Medulla oblongata (tissue), 1 donor: Measurements from ENCODE around the gene TMC8.
"Not testable (repeated sequence)": the region's sequence is repeated elsewhere in the genome, so short reads cannot be mapped to it uniquely, and the experiment has no call there.

Source experiments
- DNase-seq: peaks from one replicate; pipeline ENCODE4 v3.0.0-alpha.2; 2015; ENCODE audit errors: extremely low spot score

TMC8 gene

DNA sequence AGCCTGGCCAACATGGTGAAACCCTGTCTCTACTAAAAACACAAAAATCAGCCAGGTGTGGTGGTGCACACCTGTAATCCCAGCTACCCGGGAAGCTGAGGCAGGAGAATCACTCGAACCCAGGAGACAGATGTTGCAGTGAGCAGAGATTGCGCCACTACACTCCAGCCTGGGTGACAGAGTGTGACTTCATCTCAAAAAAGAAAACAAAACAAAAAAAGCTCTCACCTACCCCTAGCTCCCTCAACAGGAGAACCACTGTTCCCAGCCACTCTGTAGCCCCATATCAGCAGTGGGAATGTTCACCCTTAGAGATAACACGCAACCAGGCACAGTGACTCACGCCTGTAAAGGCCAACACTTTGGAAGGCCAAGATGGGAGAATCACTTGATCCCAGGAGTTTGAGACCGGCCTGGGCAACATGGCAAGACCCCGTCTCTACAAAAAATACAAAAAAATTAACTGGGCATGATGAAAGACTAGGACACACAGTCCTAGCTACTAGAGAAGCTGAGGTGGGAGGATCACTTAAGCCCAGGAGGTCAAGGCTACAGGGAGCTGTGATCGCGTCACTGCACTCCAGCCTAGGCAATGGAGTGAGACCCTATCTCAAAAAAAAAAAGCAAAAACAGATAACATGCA lies 5.4 kb downstream of the TMC8 start:
- no peak for DNase-seq

DNA sequence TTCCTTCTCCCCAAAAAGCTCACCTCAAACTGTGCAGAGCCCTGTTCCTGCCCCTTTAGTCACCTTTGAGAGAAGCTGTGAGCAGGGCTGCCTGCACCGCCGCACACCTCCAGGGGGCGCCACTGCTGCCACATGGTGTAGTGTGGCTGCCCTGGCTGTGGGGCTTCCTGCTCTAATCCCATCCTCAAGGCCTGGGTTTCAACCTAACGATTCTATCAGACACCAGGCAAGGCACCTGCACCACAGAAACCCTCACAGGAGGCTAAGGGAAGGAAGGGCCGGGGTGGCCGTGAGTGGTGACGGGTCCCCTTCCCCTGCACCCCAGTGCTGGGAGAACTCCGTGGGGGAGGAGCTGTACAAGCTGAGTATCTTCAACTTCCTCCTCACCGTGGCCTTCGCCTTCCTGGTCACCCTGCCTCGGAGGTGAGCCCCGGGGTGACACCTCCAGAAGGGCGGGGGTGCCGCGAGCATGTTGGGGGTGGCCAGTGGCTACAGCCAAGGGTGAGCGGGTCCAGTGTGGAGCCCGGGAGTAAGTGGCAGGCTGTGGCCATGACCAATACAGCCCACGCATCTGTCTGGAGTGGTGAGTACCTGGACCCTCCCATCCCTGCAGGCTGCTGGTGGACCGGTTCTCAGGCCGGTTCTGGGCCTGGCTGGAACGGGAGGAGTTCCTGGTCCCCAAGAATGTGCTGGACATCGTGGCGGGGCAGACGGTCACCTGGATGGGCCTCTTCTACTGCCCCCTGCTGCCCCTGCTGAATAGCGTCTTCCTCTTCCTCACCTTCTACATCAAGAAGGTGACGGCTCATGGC lies 7.0 kb downstream of the TMC8 start:
- DNase-seq = no peak

GRCh38 chr17:78138204-78139060 lies 7.9 kb downstream of the TMC8 start:
- no peak for DNase-seq

- not testable (repeated sequence) for DNase-seq
Observed at GRCh38 chr17:78139861-78140168, 9.2 kb downstream of the TMC8 start.

DNA sequence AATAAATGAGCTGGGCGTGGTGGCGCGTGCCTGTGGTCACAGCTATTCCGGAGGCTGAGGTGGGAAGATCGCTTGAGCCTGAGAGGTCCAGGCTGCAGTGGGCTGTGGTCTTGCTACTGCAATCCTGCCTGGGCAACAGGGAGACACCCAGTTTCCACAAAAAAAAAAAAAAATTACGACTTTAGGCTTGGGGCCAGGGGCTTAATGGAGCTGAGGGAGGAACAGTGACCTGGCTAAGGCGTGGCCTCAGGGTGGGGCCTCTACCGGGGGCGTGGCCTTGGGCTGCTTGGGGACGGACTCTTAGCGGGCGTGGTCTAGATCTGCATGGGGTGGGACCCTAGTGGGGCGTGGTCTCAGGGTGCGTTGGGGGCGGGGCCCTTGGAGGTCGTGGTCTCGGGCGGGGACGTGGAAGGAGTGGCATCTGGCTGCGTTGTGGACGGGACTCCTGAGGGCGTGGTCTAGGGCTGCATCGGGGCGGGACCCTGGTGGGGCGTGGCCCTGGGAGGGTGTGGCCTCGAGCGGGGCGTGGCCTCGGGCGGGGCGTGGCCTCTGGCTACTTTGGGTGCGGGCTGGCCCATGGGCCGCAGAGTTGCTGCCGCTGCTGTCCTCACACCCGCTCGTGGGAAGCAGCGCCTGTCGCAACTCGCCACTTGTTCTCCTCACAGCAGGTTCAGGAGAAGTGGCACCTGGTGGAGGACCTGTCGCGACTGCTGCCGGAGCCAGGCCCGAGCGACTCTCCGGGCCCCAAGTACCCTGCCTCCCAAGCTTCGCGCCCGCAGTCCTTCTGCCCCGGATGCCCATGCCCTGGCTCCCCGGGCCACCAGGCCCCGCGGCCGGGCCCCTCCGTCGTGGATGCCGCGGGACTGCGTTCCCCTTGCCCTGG lies 9.8 kb downstream of the TMC8 start:
- peak; percentile 64 for DNase-seq

DNA sequence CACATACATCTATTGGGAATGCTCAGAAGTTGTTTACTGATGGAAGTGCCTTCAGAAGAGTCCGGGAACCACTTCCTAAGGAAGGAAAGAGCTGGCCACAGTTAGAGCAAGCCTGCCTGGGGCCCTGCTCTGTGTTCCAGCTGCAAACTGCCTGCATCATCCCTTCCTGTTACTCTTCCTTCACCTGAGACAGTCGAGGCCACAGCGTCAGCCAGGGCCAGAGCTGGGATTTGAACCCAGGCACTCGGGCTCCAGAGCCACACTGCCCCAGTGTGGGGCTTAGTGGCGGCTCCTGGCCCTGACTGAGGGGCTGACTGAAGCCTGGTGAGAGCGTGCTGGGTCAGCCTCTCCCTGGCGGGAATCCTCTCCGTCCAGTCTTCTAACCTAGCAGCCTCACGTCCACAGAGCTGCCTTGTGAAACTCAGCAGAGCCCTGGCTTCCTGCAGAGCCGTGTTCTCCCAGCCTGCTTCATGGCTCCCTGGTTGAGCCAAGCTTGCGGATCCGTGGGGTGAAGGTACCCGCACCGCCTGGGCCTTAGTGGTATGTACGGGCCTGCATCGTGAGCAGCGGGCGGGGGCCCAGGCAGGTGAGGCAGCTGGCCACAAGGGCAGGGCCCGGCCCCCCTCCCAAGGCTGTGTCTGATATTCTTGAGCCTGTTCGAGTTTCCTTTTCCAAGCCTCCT lies 11.0 kb downstream of the TMC8 start:
- DNase-seq = no peak

DNA sequence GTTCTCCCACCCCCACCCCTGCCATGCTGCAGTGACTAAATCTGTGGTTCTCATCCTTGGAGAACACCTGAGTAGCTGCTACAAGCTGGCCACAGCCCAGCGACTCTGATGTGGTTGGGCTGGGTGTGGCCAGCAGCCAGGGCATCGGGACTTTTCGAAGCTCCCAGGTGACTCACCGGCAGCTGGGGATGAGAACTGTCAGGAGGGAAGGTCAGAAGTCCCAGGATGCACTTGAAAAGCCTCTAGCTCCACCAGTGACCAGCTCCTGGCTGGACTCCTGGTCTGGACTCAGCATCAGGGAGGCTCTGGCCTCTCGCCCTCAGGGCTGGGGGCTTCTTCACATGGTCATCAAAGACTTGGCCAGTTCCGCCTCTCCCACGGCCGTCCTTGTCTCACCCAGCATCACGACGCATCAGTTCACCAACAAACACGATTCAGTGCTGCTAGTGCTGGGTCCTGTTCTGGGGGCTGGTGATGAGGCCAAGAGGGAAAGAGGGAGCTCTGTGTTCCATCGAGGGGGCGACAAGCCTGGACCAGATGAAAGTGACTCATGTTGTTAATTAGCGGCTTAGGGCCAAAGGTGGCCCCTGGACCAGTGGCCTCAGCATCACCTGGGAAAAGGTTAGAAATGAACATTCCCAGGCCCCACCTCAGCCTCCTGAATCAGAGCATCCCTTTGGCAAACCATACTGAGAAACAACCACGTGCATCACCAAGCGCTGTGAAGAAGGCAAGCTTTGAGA lies 11.7 kb downstream of the TMC8 start:
- no peak for DNase-seq

GRCh38 chr17:78143214-78144146 lies 12.9 kb downstream of the TMC8 start:
- DNase-seq = no peak

DNA sequence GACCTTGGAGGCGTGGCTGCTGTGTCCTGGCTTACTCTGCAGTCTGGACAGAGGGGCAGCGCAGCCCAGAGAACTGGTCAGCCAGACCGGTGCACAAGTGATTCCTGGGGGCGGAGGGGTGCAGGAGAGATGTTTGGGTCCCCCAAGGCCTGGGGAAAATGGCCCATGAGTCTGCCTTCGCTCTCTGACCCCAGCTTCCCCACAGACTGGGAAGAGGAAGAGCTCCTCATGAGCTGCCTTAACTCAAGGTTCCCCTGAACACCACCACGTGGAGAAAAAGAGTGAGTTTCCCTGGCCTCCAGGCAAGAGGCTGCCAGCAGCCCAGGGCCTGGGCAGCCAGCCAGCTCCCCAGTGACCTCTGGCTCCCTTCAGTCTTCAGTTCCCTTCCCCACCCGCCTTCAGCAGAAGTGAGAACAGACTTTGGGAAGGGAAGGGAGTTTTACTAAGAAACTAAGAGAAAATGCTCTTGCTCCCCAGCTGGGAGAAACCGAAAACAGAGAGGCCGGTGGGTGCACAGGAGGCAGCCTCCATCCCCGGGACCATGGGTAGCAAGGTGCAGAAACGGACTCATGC lies 13.7 kb downstream of the TMC8 start:
- DNase-seq = peak; percentile 95

DNA sequence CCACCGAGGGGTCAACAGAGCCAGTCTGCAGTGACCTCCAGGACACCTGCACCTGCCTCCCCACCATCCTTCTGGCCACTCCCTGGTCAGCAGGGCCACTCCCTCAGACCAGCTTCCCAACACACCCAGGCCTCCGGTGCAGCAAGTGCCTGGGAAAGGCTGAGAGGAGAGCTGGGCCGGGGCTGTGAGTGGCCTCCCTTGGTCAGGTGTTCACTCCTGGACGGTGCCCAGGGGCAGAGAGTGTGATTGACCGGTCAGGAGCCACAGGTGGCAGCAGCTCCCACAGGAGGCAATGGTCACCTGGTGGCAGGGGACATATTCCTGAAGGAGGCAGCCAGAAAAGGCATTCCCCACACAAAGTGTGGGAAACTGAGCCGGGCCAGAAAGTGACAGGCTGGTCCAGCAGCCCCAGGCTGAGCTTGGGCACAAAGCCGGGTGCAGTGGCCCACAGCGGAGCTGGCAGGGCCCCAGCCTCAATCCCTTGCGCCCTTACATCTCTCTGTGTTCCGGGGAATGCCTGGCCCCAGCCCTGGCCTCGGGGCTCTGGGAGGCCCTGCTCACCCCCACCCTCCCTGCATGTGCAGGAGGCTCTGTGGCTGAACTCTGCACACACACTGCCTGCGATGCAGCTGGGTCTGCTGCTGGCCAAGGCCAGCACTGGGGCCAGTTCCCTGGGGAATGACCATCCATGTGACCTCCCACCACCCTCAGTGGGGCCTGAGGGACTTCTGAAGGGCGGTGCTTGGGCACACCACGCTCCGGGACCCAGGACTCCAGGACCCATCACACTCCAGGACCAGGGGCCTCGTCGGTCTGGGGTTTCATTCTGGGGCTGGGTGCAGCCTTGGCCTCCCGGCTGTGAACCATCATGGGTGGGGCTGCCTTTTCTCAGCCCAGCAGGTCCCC lies 14.4 kb downstream of the TMC8 start:
- peak; percentile 56 for DNase-seq

GRCh38 chr17:78146471-78146869 lies 15.9 kb downstream of the TMC8 start:
- no peak for DNase-seq

DNA sequence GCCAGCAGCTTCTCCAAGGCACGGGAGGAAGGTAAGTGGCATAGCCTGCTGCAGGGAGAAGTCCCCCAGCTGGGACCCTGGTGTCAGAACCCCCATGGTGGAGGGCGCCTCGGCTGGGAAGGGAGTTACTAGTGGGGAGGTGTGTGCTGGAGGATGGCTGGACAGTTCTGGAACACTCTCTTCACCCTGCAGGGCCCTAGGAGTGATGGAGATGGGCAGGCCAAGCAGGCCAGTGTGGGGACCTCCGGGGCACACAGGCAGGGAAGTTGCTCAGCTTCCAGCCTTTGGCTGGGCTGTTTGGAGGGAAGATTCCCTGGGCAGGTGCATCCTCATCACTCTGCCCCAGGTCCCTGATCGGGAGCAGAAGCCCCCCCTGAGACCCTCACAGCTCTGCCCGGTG lies 16.3 kb downstream of the TMC8 start:
- no peak for DNase-seq

- no peak for DNase-seq
Observed at GRCh38 chr17:78147315-78147998, 16.9 kb downstream of the TMC8 start.

DNA sequence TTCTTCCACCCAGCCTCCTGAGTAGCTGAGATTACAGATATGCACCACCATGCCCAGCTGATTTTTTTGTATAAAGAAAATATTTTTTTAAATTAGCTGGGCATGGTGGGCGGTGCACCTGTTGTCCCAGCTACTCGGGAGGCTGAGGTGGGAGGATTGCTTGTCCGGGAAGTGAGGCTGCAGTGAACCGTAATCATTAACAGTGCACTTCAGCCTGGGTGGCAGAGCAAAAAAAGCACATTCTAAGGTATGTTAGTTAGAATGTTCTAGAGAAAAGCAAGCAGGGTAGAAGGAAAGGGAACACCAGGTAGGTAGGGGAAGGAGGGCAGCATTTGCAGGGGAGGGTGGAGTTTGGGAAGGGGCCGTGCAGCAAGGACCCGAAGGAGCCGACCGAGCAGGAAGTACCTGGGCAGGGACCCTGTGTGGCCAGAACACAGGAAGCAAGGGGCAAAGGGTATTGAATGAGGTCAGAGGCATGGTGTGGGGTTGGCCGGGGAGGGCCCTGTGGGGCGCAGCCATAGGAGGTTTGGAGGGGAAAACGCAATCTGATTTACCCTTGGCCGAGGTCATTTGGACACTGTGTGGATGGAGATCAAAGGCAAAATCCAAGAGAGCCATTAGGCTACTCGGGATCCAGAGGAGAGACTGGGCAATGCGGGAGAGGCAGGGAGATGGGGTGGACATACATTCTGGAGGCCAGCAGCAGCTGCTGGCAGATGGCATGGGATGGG lies 17.9 kb downstream of the TMC8 start:
- DNase-seq = no peak

DNA sequence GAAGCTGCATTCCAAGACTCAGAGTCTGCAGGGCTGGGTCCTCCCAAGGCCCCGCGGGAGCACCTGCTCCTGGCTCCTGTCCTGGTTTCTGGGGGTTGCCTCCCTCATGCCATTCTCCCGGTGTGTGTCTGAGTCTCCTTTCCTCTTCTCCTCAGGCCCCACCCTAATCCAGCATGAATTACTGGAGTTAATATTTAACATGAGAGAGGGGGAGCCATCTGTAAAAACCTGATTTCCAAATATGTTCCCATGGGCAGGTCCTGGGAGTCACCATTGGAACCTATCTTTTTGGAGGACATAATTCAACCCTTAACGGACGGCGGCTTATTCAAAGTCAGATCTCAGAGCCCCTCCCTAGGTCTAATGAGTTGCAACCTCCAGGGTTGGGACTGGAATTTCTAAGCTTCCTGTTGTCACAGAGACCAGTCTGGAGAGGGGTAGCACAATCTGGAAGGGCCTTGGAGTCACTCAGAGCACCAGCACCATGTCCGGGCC lies 21.0 kb downstream of the TMC8 start:
- DNase-seq = no peak
